Common myeloid progenitor, CD34-positive (primary cell): ENCODE data around the gene PRICKLE1.

Experiments used
- CTCF ChIA-PET: fragments of 350-600 bp; sonication (Branson Sonifier 250); formaldehyde crosslinking; loops from one replicate; lab custom pipeline; 2021; ENCODE audit warnings: antibody characterized with exemption; lab: Charles Lee
- POLR2A ChIA-PET: fragments of 350-600 bp; sonication (Branson Sonifier 250); formaldehyde crosslinking; loops from one replicate; lab custom pipeline; 2021; ENCODE audit warnings: antibody characterized with exemption; lab: Charles Lee
- DNase-seq, 3 donors: peaks; one replicate each; pipeline versions ENCODE4 v3.0.0 to v3.0.0-alpha.2; 2013
- H3K27ac ChIP-seq, 2 experiments: 1 replicate in 1 of 2; 2 replicates in 1 of 2; pipeline ENCODE4 v1.7.0; 2013; ENCODE audit warnings: inconsistent platforms in 2 of 2, low read length in 2 of 2, mild to moderate bottlenecking in 2 of 2, low read depth in 1 of 2, moderate library complexity in 1 of 2; ENCODE audit not compliant: severe bottlenecking in 2 of 2, insufficient read depth in 1 of 2, poor library complexity in 1 of 2
- H3K27me3 ChIP-seq, 5 experiments: replicated peaks in 2 of 5; 1 replicate in 3 of 5; 2 replicates in 2 of 5; pipeline versions ENCODE4 v1.6.1 to v1.7.0; 2013; ENCODE audit warnings: low read length in 4 of 5, mild to moderate bottlenecking in 2 of 5, moderate library complexity in 2 of 5, inconsistent platforms in 1 of 5; ENCODE audit not compliant: insufficient read depth in 5 of 5, control insufficient read depth in 4 of 5
- H3K36me3 ChIP-seq, 4 experiments: 1 replicate in 2 of 4; 2 replicates in 2 of 4; pipeline versions ENCODE4 v1.6.1 to v1.7.0; 2013; ENCODE audit warnings: low read length in 3 of 4, control low read depth in 1 of 4, mild to moderate bottlenecking in 1 of 4; ENCODE audit not compliant: control insufficient read depth in 4 of 4, insufficient read depth in 4 of 4
- H3K4me1 ChIP-seq, 4 experiments: 1 replicate in 3 of 4; 2 replicates in 1 of 4; pipeline versions ENCODE4 v1.6.1 to v1.7.1; 2013; ENCODE audit warnings: low read length in 3 of 4, mild to moderate bottlenecking in 3 of 4, control low read depth in 1 of 4, inconsistent platforms in 1 of 4, moderate library complexity in 1 of 4; ENCODE audit not compliant: control insufficient read depth in 4 of 4, insufficient read depth in 4 of 4; ENCODE audit errors: control extremely low read depth in 1 of 4
- H3K4me3 ChIP-seq, 7 experiments: 1 replicate in 4 of 7; 2 replicates in 3 of 7; pipeline versions ENCODE4 v1.5.1 to v1.7.0; 2013; ENCODE audit warnings: mild to moderate bottlenecking in 7 of 7, low read length in 6 of 7, moderate library complexity in 6 of 7, inconsistent platforms in 2 of 7, low read depth in 2 of 7, control low read depth in 1 of 7; ENCODE audit not compliant: insufficient read depth in 4 of 7, control insufficient read depth in 1 of 7; ENCODE audit errors: extremely low read depth in 1 of 7
- H3K9me3 ChIP-seq, 5 experiments: 1 replicate in 4 of 5; 2 replicates in 1 of 5; pipeline versions ENCODE4 v1.6.1 to v1.7.1; 2013; ENCODE audit warnings: low read length in 4 of 5, mild to moderate bottlenecking in 2 of 5, inconsistent platforms in 1 of 5, low read depth in 1 of 5, moderate library complexity in 1 of 5; ENCODE audit not compliant: control insufficient read depth in 4 of 5, insufficient read depth in 2 of 5; ENCODE audit errors: control extremely low read depth in 1 of 5
- WGBS: methylation state at CpG from one replicate; pipeline ENCODE4 v1.1.5; 2013; ENCODE audit not compliant: insufficient coverage; 5-methylcytosine and 5-hydroxymethylcytosine counted together

Gene PRICKLE1

GRCh38 chr12:42484996-42485395 is 104.5 kb downstream of the PRICKLE1 start:
- peak in 2 of 3 donors; percentile 21 to 32 for DNase-seq
- no peak overlapping the region for H3K4me3 ChIP-seq
- no peaks in the 10 kb centered on the region for H3K36me3 ChIP-seq
- peaks cover 5 to 21% (median 19%) of the 10 kb centered on the region in 4 experiments for H3K4me1 ChIP-seq
- 100% methylated on average over 1 of the region's 3 CpGs for WGBS
- H3K9me3 ChIP-seq = no peaks in the 10 kb centered on the region
- H3K27ac ChIP-seq = no peak overlapping the region
- ChIA-PET POLR2A (interaction anchor here (0.6 kb wide), 1 partner anchor 56 kb away, joined by 4 read pairs; no protein-coding TSS in a partner anchor), CTCF (interaction anchor here (0.9 to 2.9 kb wide), 6 partner anchors 15 to 854 kb away, joined by 3 to 12 read pairs (median 3); no protein-coding TSS in a partner anchor)
- H3K27me3 ChIP-seq = peaks cover 11 to 36% (median 18%) of the 10 kb centered on the region in 5 experiments

GRCh38 chr12:42483521-42483790 is 106.1 kb downstream of the PRICKLE1 start:
- Histone ChIP-seq H3K4me3 (peak overlapping the region; percentile 45 to 89 (median 75)), H3K27me3 (peaks cover 9 to 36% (median 18%) of the 10 kb centered on the region in 5 experiments), H3K36me3 (no peaks in the 10 kb centered on the region), H3K4me1 (peaks cover 5 to 21% (median 19%) of the 10 kb centered on the region in 4 experiments), H3K9me3 (no peaks in the 10 kb centered on the region), H3K27ac (no peak overlapping the region)
- peak; percentile 10 to 57 (median 41) for DNase-seq
- WGBS = under 1% methylated on average over 29 of the region's 30 CpGs
- CTCF ChIA-PET = interaction anchor here (0.6 to 2.9 kb wide), 13 partner anchors 12 to 858 kb away, joined by 3 to 18 read pairs (median 4); no protein-coding TSS in a partner anchor
- POLR2A ChIA-PET = no interaction called here

- ChIA-PET POLR2A (no interaction called here), CTCF (interaction anchor here (0.6 to 2.9 kb wide), 17 partner anchors 8 to 862 kb away, joined by 3 to 18 read pairs (median 4); no protein-coding TSS in a partner anchor)
- H3K27ac ChIP-seq = no peak overlapping the region
Measured at GRCh38 chr12:42482748-42483520, 106.6 kb downstream of the PRICKLE1 start.

GRCh38 chr12:42482041-42482747 is 107.4 kb downstream of the PRICKLE1 start:
- Histone ChIP-seq H3K27me3 (peaks cover 9 to 36% (median 18%) of the 10 kb centered on the region in 5 experiments), H3K27ac (no peak overlapping the region), H3K9me3 (no peaks in the 10 kb centered on the region), H3K4me3 (peak overlapping the region in 6 of 7 experiments; percentile 68 to 89 (median 76)), H3K36me3 (no peaks in the 10 kb centered on the region), H3K4me1 (peaks cover 5 to 21% (median 19%) of the 10 kb centered on the region in 4 experiments)
- no peak for DNase-seq
- ChIA-PET POLR2A (no interaction called here), CTCF (interaction anchor here (0.9 to 2.9 kb wide), 12 partner anchors 8 to 862 kb away, joined by 3 to 18 read pairs (median 4); no protein-coding TSS in a partner anchor)
- 78% methylated on average over 13 of the region's 18 CpGs for WGBS

More at GRCh38 chr12:42482748-42483520, 106.6 kb downstream of the PRICKLE1 start:
- H3K27me3 ChIP-seq = peaks cover 9 to 36% (median 18%) of the 10 kb centered on the region in 5 experiments
- H3K4me3 ChIP-seq = peak overlapping the region; percentile 45 to 89 (median 75)
- H3K4me1 ChIP-seq = peaks cover 5 to 21% (median 19%) of the 10 kb centered on the region in 4 experiments
- whole genome bisulfite sequencing = 1% methylated on average over 79 of the region's 83 CpGs
- H3K36me3 ChIP-seq = no peaks in the 10 kb centered on the region
- DNase-seq = peak; percentile 53 to 73 (median 71)
- no peaks in the 10 kb centered on the region for H3K9me3 ChIP-seq

GRCh38 chr12:42481368-42481767 is 108.2 kb downstream of the PRICKLE1 start:
- no peak for DNase-seq
- H3K27me3 ChIP-seq = peaks cover 9 to 33% (median 16%) of the 10 kb centered on the region in 5 experiments
- no peaks in the 10 kb centered on the region for H3K9me3 ChIP-seq
- WGBS = 100% methylated on average over 1 of the region's 1 CpG
- no peak overlapping the region for H3K4me3 ChIP-seq
- ChIA-PET POLR2A (no interaction called here), CTCF (interaction anchor here (1.2 to 2.6 kb wide), 4 partner anchors 12 to 863 kb away, joined by 3 to 18 read pairs (median 7); no protein-coding TSS in a partner anchor)
- H3K36me3 ChIP-seq = no peaks in the 10 kb centered on the region
- peaks cover 5 to 21% (median 19%) of the 10 kb centered on the region in 4 experiments for H3K4me1 ChIP-seq
- H3K27ac ChIP-seq = no peak overlapping the region

GRCh38 chr12:42477941-42478340 is 111.6 kb downstream of the PRICKLE1 start:
- Histone ChIP-seq H3K27me3 (peaks cover 0 to 12% (median 4%) of the 10 kb centered on the region in 5 experiments), H3K36me3 (no peaks in the 10 kb centered on the region), H3K9me3 (no peaks in the 10 kb centered on the region), H3K4me3 (no peak overlapping the region), H3K4me1 (peaks cover 0 to 6% (median 5%) of the 10 kb centered on the region in 4 experiments), H3K27ac (no peak overlapping the region)
- WGBS = no CpG with 5 or more reads among the region's 1 CpG
- CTCF ChIA-PET = interaction anchor here (3.5 kb wide), 1 partner anchor 9 kb away, joined by 19 read pairs; no protein-coding TSS in a partner anchor
- DNase-seq = no peak
- POLR2A ChIA-PET = interaction anchor here (0.6 kb wide), 1 partner anchor 25 kb away, joined by 3 read pairs; no protein-coding TSS in a partner anchor
